DOHH2 (cell line): ENCODE results near the gene CAPS.

Source experiments
- H3F3A ChIP-seq: fragments of 200-600 bp; sonication (generic), shearing (Covaris generic); 2 replicates; pipeline ENCODE4 v1.6.0; 2016; ENCODE audit warnings: antibody characterized with exemption, mild to moderate bottlenecking; ENCODE audit not compliant: control insufficient read depth, insufficient read depth
- H3K27ac ChIP-seq: fragments of 200-600 bp; sonication (generic); 2 replicates; pipeline ENCODE4 v1.5.1; 2014; ENCODE audit warnings: low read depth, mild to moderate bottlenecking, low read length, moderate library complexity
- H3K27me3 ChIP-seq: fragments of 200-600 bp; sonication (generic); 2 replicates; pipeline ENCODE4 v1.6.1; 2014; ENCODE audit warnings: mild to moderate bottlenecking, low read length, mixed read lengths; ENCODE audit not compliant: control insufficient read depth
- H3K36me3 ChIP-seq: fragments of 200-600 bp; sonication (generic); 2 replicates; pipeline ENCODE4 v1.6.1; 2014; ENCODE audit warnings: mild to moderate bottlenecking, low read length, moderate library complexity, mixed read lengths; ENCODE audit not compliant: control insufficient read depth
- H3K4me1 ChIP-seq: fragments of 200-600 bp; sonication (generic); 2 replicates; pipeline ENCODE4 v1.6.1; 2014; ENCODE audit warnings: mild to moderate bottlenecking, low read length, mixed read lengths; ENCODE audit not compliant: control insufficient read depth
- H3K4me2 ChIP-seq: fragments of 200-600 bp; sonication (generic); 2 replicates; pipeline ENCODE4 v1.6.0; 2014; ENCODE audit warnings: mild to moderate bottlenecking, low read length, moderate library complexity
- H3K4me3 ChIP-seq: fragments of 200-600 bp; sonication (generic); 2 replicates; pipeline ENCODE4 v1.5.1; 2014; ENCODE audit warnings: mild to moderate bottlenecking, low read length, mixed read lengths
- H3K79me2 ChIP-seq: fragments of 200-600 bp; sonication (generic); 2 replicates; pipeline ENCODE4 v1.6.1; 2014; ENCODE audit warnings: mild to moderate bottlenecking, low read length, mixed read lengths; ENCODE audit not compliant: control insufficient read depth
- H3K9me2 ChIP-seq: fragments of 200-600 bp; sonication (generic); replicated peaks from 2 replicates; pipeline ENCODE4 v1.6.1; 2014; ENCODE audit warnings: mild to moderate bottlenecking, low read length, mixed read lengths; ENCODE audit not compliant: control insufficient read depth
- H3K9me3 ChIP-seq: fragments of 200-600 bp; sonication (generic); 2 replicates; pipeline ENCODE4 v1.6.1; 2014; ENCODE audit warnings: antibody characterized with exemption, low read length, mixed read lengths; ENCODE audit not compliant: control insufficient read depth, insufficient read depth
- H4K20me1 ChIP-seq: fragments of 200-600 bp; sonication (generic); 2 replicates; pipeline ENCODE4 v1.6.0; 2014; ENCODE audit warnings: low read depth, mild to moderate bottlenecking, antibody characterized with exemption, low read length, moderate library complexity; ENCODE audit not compliant: control insufficient read depth, insufficient read depth
- EZH2phosphoT487 ChIP-seq: fragments of 200-600 bp; sonication (generic); IDR thresholded peaks from 2 replicates; pipeline ENCODE4 v1.6.1; 2017; ENCODE audit warnings: borderline replicate concordance, mild to moderate bottlenecking, antibody characterized with exemption, low read length, moderate library complexity, mixed read lengths
- TF ChIP-seq, protein P1 (sequence below): fragments of 200-600 bp; sonication (generic); IDR thresholded peaks from one replicate; pipeline ENCODE4 v1.5.1; 2014; ENCODE audit warnings: antibody characterized with exemption, mild to moderate bottlenecking, low read depth, low read length; ENCODE audit not compliant: poor library complexity, severe bottlenecking

The CAPS gene

DNA sequence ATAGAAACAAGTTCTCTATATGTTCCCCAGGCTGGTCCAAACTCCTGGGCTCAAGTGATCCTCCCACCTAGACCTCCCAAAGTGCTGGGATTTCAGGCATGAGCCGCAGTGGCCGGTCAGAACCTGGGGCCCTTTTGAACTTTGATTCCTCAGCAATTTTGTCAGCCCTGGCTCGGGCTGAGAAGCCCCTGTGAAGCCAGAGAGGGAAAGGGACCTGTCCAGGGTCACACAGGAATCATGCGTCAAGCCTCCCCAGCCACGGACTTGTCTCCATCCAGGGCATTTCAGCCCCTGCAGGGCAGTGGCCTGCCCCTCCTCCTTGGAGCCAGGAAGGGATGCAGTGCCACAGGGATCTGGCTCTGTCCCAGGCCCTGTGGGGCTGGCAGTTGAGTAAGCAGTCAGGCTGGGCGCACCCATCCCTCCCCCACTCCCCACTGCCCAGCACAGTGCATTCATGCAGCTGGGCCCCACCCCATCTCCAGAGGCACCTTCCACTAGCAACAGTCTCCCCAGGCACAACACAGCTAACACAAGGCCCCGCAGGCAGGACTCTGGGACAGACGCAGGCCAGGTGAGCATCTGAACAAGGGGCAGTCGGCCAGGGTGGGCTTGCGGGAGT, at the start of gene CAPS:
Gene CAPS (plus strand): TSS at position 516 of the 619 bp plus-strand sequence. CDS start 153 bp downstream, outside the sequence.
- Histone ChIP-seq H3K36me3 (peaks cover 29% of the 10 kb centered on the region), H3K79me2 (no peaks in the 10 kb centered on the region), H3K4me3 (no peak within 1 kb of the TSS), H3K9me2 (no peaks in the 10 kb centered on the region), H3K9me3 (no peaks in the 10 kb centered on the region), H3F3A (no peaks in the 10 kb centered on the region), H3K4me1 (no peaks in the 10 kb centered on the region), H3K27ac (no peak within 1 kb of the TSS), H3K27me3 (no peaks in the 10 kb centered on the region), H3K4me2 (no peak within 1 kb of the TSS), H4K20me1 (no peaks in the 10 kb centered on the region)
- TF ChIP-seq EZH2phosphoT487 = no peak
- TF ChIP-seq, protein P1, sequence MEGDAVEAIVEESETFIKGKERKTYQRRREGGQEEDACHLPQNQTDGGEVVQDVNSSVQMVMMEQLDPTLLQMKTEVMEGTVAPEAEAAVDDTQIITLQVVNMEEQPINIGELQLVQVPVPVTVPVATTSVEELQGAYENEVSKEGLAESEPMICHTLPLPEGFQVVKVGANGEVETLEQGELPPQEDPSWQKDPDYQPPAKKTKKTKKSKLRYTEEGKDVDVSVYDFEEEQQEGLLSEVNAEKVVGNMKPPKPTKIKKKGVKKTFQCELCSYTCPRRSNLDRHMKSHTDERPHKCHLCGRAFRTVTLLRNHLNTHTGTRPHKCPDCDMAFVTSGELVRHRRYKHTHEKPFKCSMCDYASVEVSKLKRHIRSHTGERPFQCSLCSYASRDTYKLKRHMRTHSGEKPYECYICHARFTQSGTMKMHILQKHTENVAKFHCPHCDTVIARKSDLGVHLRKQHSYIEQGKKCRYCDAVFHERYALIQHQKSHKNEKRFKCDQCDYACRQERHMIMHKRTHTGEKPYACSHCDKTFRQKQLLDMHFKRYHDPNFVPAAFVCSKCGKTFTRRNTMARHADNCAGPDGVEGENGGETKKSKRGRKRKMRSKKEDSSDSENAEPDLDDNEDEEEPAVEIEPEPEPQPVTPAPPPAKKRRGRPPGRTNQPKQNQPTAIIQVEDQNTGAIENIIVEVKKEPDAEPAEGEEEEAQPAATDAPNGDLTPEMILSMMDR = no peak

DNA sequence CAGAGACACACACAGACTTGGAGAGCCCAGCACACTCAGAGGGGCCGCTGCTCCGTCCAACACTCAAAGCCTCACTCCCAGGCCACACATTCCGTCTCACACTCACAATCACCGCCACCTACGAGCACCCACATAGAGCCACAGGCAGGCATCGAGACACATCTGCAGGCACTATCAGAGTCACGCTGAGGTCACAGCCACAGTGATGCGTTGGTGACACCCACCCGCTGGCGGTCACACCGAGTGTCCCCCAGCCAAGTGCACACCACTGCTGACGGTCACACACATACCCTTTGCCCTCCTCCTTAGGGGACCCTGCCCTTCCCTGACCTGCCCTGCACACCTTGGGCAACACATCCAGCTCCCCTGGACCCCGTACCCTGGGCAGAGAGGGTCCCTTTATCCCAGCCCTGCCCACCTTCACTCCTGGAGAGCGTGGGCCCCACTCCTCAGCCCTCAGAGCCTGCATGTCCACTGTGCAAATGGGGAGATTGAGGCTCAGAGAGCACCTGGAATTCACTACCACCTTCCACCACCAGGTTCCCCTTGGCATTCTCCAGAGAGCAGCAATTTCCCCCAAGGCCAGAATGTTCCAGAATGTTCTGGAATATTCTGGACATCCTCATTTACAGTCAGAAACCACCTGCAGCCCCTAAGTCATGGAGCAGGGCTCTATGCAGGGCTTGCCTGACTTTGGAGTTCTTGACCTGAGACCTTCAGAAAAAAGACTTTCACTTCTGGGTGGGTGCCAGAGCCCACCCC, 49.1 kb upstream of the CAPS start:
- H4K20me1 ChIP-seq = no peaks in the 10 kb centered on the region
- H3K9me2 ChIP-seq = no peaks in the 10 kb centered on the region
- H3F3A ChIP-seq = no peaks in the 10 kb centered on the region
- no peaks in the 10 kb centered on the region for H3K9me3 ChIP-seq
- no peaks in the 10 kb centered on the region for H3K27me3 ChIP-seq
- no peak overlapping the region for H3K4me2 ChIP-seq
- TF ChIP-seq EZH2phosphoT487 = no peak
- TF ChIP-seq, protein P1 = no peak
- no peak overlapping the region for H3K4me3 ChIP-seq
- no peaks in the 10 kb centered on the region for H3K4me1 ChIP-seq
- no peak overlapping the region for H3K27ac ChIP-seq
- H3K79me2 ChIP-seq = no peaks in the 10 kb centered on the region
- no peaks in the 10 kb centered on the region for H3K36me3 ChIP-seq

DNA sequence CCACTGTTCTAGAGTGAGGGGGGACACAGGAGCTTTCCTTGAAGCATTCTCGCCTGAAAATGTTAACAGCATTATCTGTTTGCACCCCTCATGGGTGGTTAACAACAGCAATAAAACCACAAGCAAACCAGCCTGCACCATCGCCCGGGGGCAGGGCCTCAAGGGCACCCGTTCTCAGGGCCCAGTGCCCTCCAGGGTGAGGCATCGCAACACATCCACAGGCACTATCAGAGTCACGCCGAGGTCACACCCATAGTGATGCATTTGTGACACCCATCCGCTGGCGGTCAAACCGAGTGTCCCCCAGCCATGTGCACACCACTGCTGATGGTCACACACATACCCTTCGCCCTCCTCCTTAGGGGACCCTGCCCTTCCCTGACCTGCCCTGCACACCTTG, 48.3 kb upstream of the CAPS start:
- H3K36me3 ChIP-seq = no peaks in the 10 kb centered on the region
- no peaks in the 10 kb centered on the region for H3K4me1 ChIP-seq
- TF ChIP-seq, protein P1 = no peak
- no peak for TF ChIP-seq EZH2phosphoT487
- H3K4me3 ChIP-seq = no peak overlapping the region
- no peaks in the 10 kb centered on the region for H3K27me3 ChIP-seq
- no peaks in the 10 kb centered on the region for H3K9me2 ChIP-seq
- H3K9me3 ChIP-seq = no peaks in the 10 kb centered on the region
- H3K27ac ChIP-seq = no peak overlapping the region
- no peaks in the 10 kb centered on the region for H3K79me2 ChIP-seq
- H3F3A ChIP-seq = no peaks in the 10 kb centered on the region
- H4K20me1 ChIP-seq = no peaks in the 10 kb centered on the region
- no peak overlapping the region for H3K4me2 ChIP-seq
